GM18526 (cell line): Measurements from ENCODE around the gene SLC5A5.

Experiments
- POLR2A ChIP-seq: IDR thresholded peaks from 3 replicates; pipeline ENCODE4 v1.6.1; 2011; ENCODE audit not compliant: insufficient read length; ENCODE audit errors: extremely low read depth

SLC5A5 gene

GRCh38 chr19:17929056-17929455 lies 57.3 kb downstream of the SLC5A5 start:
- TF ChIP-seq POLR2A = no peak

GRCh38 chr19:17931532-17932191 lies 59.9 kb downstream of the SLC5A5 start:
- TF ChIP-seq POLR2A = no peak

- peak; percentile 80 for TF ChIP-seq POLR2A
These were observed 61.0 kb downstream of the SLC5A5 start, which contains the start of gene CCDC124 for GRCh38 chr19:17932485-17933338. CCDC124 (plus strand) TSS chr19:17933015; CDS start chr19:17936421, 3,406 bp downstream.

GRCh38 chr19:17933414-17934129 lies 61.8 kb downstream of the SLC5A5 start:
- no peak for TF ChIP-seq POLR2A

GRCh38 chr19:17936379-17936778 lies 64.6 kb downstream of the SLC5A5 start:
- no peak for TF ChIP-seq POLR2A

- no peak for TF ChIP-seq POLR2A
These were observed 65.7 kb downstream of the SLC5A5 start for GRCh38 chr19:17937371-17937900.

- no peak for TF ChIP-seq POLR2A
These were observed 66.5 kb downstream of the SLC5A5 start for GRCh38 chr19:17938092-17938845.

- TF ChIP-seq POLR2A = no peak
These were observed 70.4 kb downstream of the SLC5A5 start for GRCh38 chr19:17942181-17942580.

GRCh38 chr19:17942582-17943273 lies 71.0 kb downstream of the SLC5A5 start:
- TF ChIP-seq POLR2A = no peak

GRCh38 chr19:17943274-17944221 lies 71.8 kb downstream of the SLC5A5 start:
- TF ChIP-seq POLR2A = no peak

- no peak for TF ChIP-seq POLR2A
These were observed 72.6 kb downstream of the SLC5A5 start for GRCh38 chr19:17944301-17944700.
